Amniotic epithelial cell (primary cell): ENCODE results near the gene OGDH.
"Not testable (repeated sequence)": the region's sequence is repeated elsewhere in the genome, so short reads cannot be mapped to it uniquely, and the experiment has no call there.

ENCODE experiments used
- DNase-seq: peaks from one replicate; pipeline ENCODE4 v3.0.0-alpha.2; 2010; ENCODE audit warnings: low read depth

Gene OGDH

GRCh38 chr7:44707558-44708230 lies 101.3 kb downstream of the OGDH start:
- DNase-seq, result no peak

DNA sequence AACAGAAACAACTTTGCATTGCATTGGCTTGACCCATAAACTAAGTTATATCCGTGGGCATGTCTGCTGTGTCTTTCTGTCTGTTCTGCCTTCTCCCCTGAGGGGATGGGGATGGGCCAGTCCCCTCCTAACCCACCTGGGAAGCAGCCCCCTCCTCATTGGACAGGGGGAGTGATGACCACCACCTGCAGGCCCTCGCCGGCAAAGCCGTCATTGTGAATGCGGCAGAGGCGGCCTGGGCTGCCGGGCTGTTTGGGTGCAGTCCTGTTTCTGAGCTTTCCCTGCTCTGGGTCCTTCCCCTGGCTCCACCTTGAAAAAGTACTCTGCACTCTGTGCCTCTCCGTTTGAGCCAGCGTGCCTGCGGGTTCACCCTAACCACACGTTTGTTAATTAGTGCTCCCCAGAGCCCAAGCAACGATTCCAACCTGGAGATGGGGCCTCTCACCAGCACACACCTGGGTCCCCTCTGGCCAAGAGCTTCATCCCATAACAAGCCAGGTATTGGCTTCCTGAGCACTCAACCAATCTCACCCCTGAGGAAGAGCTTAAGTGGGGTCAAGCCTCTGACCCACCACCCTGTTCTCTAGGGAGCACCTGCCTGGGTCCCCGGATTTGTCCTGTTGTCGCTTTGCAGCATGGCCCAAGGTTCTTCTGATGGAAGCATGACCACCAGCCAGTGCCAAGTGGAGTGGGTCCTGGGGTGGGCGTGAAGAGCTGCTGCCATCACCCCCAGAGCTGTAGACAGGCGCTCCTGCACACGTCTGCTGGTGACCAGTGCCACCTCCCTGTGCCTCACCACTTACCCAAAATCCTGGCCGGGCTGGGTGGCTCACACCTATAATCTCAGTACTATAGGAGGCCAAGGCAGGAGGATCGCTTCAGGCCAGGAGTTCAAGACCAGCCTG lies 102.8 kb downstream of the OGDH start:
- no peak for DNase-seq

GRCh38 chr7:44709945-44710596 lies 103.6 kb downstream of the OGDH start:
- DNase-seq, result no peak

DNA sequence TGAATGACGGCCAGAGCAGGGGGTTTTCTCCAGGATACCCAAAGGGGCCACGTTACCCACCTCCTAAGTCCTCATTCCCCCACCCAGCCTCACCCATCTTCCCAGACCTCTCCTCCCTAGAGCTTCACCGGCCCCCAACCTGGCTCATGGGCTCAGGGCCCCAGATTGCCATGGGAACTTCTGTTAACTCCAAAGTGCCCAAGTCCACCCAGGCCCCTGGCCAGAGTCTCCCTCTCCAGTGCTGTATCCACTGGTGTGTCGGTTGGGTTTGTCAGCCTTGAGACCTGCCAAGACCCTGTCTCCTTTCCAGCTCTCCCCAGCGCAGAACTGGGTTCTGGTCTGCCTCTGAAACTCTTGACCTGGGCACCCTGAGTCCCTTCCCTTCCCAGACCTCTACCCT lies 105.1 kb downstream of the OGDH start:
- no peak for DNase-seq

GRCh38 chr7:44712012-44712411 lies 105.6 kb downstream of the OGDH start:
- DNase-seq, result no peak

DNA sequence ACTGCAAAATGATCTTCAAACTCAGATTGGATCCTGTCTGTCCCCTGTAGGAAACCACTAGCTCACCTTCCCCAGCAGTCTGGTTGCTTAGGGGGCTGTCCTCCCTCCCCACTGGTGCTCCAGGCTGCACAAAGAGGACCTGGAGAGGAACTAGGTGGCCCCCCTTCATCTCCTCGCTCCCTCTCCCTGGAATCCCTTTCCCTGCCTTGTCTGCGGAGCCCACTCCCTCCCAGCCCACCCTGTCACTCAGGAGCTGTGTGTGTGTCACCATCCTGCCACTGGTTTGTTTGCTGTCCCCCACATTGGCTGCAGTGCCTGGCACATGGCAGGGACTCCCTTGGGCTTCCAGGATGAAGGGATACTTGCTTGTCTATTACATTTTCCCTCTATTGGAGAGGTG lies 106.7 kb downstream of the OGDH start:
- DNase-seq, result no peak

- no peak for DNase-seq
Measured at GRCh38 chr7:44713680-44714335, 107.4 kb downstream of the OGDH start.

DNA sequence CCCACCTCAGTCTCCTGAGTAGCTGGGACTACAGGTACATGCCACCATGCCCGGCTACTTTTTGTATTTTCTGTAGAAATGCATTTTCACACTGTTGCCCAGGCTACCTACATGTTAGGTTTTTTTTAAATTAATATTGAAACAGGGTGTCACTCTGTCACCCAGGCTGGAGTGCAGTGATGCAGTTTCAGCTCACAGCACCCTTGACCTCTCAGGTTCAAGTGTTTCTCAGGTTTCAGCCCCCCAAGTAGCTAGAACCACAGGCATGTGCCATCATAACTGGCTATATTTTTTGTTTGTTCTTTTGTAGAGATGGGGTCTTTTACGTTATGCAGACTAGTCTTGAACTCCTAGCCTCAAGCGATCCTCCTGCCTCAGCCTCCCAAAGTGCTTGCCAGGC lies 109.8 kb downstream of the OGDH start:
- DNase-seq, result no peak

GRCh38 chr7:44720301-44720700 lies 113.9 kb downstream of the OGDH start:
- peak; percentile 34 for DNase-seq

DNA sequence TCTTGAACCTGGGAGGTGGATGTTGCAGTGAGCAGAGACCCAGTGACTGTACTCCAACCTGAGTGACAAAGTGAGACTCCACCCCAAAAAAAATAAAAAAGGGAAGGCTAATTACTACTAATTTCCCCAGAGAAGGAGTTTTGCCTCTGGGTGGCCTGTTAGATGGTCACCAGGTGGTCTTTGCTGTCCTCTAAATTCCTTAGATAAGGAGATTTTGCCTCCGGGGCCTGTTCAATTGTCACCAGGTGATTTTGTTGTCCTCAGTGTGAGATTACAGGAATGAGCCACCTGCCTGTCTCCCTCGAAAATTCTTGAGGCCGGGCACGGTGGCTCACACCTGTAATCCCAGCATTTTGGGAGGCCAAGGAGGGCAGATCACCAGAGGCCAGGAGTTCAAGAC lies 117.8 kb downstream of the OGDH start:
- DNase-seq, result no peak

DNA sequence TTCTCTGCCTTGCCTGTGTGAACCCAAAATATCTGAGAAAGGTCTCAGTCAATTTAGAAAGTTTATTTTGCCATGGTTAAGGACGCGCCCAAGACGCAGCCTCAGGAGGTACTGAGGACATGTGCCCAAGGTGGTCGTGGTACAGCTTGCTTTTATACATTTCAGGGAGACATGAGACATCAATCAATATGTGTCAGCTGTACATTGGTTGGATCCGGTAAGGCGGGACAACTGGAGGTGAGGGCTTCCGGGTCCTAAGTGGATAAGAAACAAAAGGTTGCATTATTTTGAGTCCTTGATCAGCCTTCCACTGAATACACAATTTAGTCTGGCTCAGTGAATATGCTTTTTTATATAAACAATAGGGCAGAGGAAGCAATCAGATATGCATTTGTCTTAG lies 119.8 kb downstream of the OGDH start:
- DNase-seq, result not testable (repeated sequence)

DNA sequence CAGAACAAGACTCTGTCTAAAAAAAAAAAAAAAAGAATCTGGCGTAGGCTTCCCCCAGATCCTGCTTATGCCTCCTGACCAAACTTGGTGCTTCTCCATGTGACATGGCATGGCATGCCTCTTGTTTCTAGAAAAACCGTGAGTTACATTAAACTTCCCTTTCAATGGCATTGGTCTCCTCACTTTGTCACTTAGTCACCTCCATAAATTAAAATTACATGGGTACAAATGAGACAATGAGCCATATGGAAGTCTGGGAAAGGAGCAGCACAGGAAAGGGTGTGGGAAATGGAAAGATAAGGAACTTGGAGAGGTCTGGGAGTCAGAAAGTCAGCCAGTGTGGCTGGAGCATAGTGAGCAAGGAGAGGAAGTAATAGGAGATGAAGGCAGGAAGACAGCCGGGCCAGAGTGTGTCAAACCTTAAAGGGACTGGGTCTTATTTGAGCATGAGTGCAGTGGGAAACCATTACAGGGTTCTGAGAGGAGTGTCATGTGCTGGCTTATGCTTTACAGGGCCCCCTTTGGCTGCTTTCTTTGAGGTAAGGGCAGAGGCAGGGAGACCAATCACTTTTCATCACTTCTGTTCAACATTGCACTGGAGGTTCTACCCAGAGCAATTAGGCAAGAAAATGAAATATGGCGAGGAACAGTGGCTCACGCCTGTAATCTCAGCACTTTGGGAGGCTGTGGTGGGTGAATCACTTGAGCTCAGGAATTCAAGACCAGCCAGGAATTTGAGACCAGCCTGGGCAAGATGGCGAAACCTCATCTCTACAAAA lies 120.9 kb downstream of the OGDH start:
- DNase-seq, result peak; percentile 98

DNA sequence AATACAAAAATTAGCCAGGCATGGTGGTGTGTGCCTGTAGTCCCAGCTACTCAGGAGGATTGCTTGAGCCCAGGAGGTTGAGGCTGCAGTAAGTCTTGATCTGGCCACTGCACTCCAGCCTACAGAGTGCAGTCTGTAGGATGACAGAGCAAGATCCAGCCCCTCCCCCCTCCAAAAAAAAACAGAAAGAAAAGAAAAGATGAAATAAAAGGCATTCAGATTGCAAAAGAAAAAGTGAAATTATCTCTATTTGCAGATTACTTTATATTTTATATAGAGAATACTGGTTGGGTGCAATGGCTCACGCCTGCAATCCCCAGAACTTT lies 121.5 kb downstream of the OGDH start:
- no peak for DNase-seq

GRCh38 chr7:44729949-44730590 lies 123.6 kb downstream of the OGDH start:
- no peak for DNase-seq

GRCh38 chr7:44732971-44733370 lies 126.5 kb downstream of the OGDH start:
- not testable (repeated sequence) for DNase-seq

DNA sequence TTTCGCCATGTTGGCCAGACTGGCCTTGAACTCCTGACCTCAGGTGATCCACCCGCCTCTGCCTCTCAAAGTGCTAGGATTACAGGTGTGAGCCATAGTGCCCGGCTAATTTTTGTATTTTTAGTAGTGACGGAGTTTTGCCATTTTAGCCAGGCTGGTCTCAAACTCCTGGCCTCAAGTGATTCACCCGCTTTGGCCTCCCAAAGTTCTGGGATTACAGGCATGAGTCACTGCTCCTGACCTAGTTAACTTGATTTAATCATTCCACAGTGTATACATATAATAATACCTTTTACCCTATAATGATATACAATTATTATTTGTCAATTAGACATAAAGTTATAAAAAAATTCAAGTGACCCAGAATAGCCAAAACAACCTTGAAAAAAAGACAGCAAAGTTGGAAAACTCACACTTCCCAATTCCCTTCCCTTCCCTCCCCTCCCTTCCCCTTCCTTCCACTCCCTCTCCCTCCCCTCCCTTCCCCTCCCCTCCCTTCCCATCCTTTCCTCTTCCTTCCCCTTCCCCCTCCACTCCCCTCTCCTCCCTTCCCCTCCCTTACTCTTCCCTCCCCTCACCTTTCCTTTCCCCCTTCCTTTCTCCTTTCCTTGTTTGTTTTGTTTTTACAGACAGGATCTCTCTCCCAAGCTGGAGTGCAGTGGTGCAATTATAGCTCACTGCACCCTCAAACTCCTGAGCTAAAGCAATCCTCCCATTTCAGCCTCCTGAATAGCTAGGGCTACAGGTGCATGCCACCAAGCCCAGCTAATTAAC lies 127.5 kb downstream of the OGDH start:
- peak; percentile 82 for DNase-seq

DNA sequence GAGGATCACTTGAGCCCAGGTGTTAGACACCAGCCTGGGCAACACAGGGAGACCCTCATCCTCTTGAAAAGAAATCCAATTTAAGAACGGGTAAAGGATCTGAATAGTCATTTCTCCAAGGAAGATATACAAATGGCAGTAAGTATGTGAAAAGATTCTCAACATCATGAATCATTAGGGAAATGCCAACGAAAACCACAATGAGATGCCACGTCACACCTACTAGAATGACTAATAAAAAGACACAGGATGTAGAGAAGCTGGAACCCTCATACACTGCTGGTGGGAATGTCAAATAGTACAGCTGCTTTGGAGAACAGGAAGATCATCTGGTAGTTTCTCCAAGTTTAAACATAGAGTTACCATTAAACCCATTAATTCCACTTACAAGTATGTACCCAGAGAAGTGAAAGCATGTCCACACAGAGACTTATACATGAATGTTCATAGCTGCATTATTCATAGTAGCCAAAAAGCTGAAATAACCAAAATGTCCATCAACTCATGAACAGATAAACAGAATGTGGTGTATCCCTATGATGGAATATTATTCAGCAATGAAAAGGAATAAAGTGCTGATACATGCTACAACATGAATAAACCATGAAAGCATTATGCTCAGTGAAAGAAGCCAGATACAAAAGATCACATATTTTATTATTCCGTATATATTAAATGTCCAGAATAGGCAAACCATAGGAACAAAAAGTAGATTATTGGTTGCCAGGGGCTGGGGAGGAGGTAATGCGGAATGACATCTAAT lies 129.2 kb downstream of the OGDH start:
- DNase-seq, result peak; percentile 98

DNA sequence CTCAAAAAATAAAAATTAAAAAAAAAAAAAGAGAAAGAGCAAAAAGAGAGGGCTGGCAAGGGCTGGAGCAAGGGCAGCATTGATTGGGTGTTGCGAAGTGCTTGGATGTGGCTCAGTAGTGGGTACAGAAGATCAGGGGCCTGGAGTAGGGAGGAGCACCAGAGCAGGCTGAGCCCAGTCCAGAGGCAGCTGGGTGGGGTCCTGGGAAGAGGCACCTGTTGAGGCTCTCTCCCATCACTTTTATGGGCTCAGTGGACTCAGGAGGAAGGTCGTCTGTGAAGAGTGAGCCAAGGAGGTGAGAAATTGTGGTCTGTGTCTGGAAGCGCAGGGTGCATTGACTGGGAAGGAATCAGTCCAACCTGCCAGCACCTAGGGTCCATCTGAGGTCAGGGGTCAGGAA lies 130.5 kb downstream of the OGDH start:
- DNase-seq, result no peak

- DNase-seq, result no peak
Measured at GRCh38 chr7:44738051-44738723, 131.8 kb downstream of the OGDH start.
